Parietal lobe (tissue), 2 donors: Measurements from ENCODE around the gene MRPL47. TPM values are rescaled to one million over a fixed set of nuclear protein-coding genes. Genes with fewer than 3 reads are reported as not detected.

Source experiments
- small RNA-seq: library from RNA; depleted of rRNA; stranded (forward); fragments of <200 nt; gene quantifications from one replicate; pipeline ENCODE3, GENCODE V24; 2014; ENCODE audit warnings: low replicate concordance
- total RNA-seq: library from RNA; depleted of rRNA; stranded (reverse); fragments of >200 nt; gene quantifications from one replicate; pipeline ENCODE4 v1.2.3, GENCODE V29; 2014

MRPL47 gene
- 24.7 TPM for total RNA-seq

GRCh38 chr3:179604321-179605078 is at the start of gene MRPL47, which contains the start of gene NDUFB5:
Gene MRPL47 (minus strand): TSS chr3:179604638. CDS start chr3:179604624, 14 bp downstream.
Gene NDUFB5 (plus strand): TSS chr3:179604794. CDS start chr3:179604816, 22 bp downstream.

GRCh38 chr3:179652447-179653095 is 48.1 kb upstream of the MRPL47 start, which contains the start of gene USP13:
Gene USP13 (plus strand): TSS chr3:179653040. CDS start chr3:179653226, 186 bp downstream.

GRCh38 chr3:179562591-179563270 is 41.7 kb downstream of the MRPL47 start, which contains the start of gene ACTL6A:
Gene ACTL6A (plus strand): TSS chr3:179562926. CDS start chr3:179563093, 167 bp downstream.

Small RNAs within 50 kb of the gene (small RNA-seq; reads per million reads assigned to genes)
- gene AC090425.1 (not detected), gene RF01210 (not detected)

Other genes with a start within 250 kb of the MRPL47 start
- 111 TPM for gene GNB4, start 153.2 kb downstream of the MRPL47 start, total RNA-seq
- 28.5 TPM for gene ACTL6A, start 41.7 kb downstream of the MRPL47 start, total RNA-seq
- 72.6 TPM for gene NDUFB5, start 156 bp upstream of the MRPL47 start, total RNA-seq
- gene USP13, start 48.4 kb upstream of the MRPL47 start, total RNA-seq = 16.6 TPM